ENCODE results near the gene LZTFL1. TPM values are rescaled to one million over a fixed set of nuclear protein-coding genes. Genes with fewer than 3 reads are reported as not detected.

Gene LZTFL1
- total and polyA plus RNA-seq, 2 experiments from 2014 or later: 14.3 to 25.1 TPM

DNA sequence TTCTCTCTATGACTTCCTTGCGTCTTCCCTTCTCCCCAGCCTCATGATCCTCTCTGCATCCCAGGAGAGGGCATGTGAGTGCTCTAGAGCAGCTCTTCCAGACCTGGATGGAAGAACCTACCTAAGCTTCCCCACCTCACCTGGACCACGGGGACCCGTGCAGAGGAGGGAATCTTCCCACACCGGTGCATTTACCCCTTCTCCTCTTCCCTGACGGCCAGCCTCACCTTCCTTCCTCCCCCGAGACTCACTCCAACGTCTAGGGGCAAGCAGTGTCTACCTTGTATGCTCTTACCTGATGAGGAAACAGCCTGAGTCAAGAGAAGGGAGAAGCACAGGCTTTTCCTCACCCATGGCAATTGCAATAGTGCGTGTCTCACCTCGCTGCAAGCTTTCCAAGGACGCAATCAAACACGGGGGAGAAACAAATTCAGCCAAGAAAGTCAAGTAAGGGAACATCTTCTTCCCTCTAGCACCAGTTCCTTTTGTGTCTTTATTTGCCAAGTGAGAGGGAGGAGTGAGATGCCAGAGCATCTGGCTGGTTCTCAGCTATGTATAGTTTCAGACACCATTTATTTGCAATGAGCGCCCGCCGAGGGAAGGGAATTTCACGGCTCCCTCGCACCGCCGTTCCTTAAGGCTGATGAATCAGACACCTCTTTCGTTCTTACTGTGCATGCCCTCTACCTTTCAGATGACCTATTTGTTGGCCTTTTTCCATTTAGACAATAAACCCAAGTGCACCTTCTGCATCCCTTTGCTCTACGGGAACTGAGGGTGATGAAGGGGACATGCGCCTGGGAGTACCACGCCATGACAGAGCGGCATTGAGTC is 42.7 kb upstream of the LZTFL1 start:
- no peaks in the 10 kb centered on the region for H3K4me1 ChIP-seq (ENCODE audit: insufficient read depth)
- no peaks in the 10 kb centered on the region for H3K9me3 ChIP-seq (ENCODE audit: low read depth)
- no peaks in the 10 kb centered on the region for H3K36me3 ChIP-seq (replicated peaks; ENCODE audit: insufficient read depth, low read depth)
- DNase-seq (ENCODE audit: low spot score): no peak
- no peaks in the 10 kb centered on the region for H4K20me1 ChIP-seq (ENCODE audit: insufficient read depth, poor library complexity, severe bottlenecking)
- no peak overlapping the region for H2AFZ ChIP-seq
- no peaks in the 10 kb centered on the region for H3K9me2 ChIP-seq (replicated peaks; ENCODE audit: insufficient read depth)
- no peaks in the 10 kb centered on the region for H3K79me2 ChIP-seq
- no peak overlapping the region for H3K4me2 ChIP-seq
- H3K4me3 ChIP-seq: no peak overlapping the region
- WGBS (ENCODE audit: low lambda C conversion rate, missing lambda C conversion rate): 87% methylated on average over 23 of the region's 23 CpGs
- TF ChIP-seq, protein P1, sequence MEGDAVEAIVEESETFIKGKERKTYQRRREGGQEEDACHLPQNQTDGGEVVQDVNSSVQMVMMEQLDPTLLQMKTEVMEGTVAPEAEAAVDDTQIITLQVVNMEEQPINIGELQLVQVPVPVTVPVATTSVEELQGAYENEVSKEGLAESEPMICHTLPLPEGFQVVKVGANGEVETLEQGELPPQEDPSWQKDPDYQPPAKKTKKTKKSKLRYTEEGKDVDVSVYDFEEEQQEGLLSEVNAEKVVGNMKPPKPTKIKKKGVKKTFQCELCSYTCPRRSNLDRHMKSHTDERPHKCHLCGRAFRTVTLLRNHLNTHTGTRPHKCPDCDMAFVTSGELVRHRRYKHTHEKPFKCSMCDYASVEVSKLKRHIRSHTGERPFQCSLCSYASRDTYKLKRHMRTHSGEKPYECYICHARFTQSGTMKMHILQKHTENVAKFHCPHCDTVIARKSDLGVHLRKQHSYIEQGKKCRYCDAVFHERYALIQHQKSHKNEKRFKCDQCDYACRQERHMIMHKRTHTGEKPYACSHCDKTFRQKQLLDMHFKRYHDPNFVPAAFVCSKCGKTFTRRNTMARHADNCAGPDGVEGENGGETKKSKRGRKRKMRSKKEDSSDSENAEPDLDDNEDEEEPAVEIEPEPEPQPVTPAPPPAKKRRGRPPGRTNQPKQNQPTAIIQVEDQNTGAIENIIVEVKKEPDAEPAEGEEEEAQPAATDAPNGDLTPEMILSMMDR (IDR thresholded peaks at IDR 0.05; ENCODE audit: poor library complexity): no peak
- TF ChIP-seq EZH2phosphoT487 (IDR thresholded peaks at IDR 0.05; ENCODE audit: low read depth, severe bottlenecking, unreplicated experiment): no peak
- no peak for TF ChIP-seq EZH2 (IDR thresholded peaks at IDR 0.05; ENCODE audit: borderline replicate concordance)
- no peak overlapping the region for H3K27ac ChIP-seq
- no peaks in the 10 kb centered on the region for H3K27me3 ChIP-seq

DNA sequence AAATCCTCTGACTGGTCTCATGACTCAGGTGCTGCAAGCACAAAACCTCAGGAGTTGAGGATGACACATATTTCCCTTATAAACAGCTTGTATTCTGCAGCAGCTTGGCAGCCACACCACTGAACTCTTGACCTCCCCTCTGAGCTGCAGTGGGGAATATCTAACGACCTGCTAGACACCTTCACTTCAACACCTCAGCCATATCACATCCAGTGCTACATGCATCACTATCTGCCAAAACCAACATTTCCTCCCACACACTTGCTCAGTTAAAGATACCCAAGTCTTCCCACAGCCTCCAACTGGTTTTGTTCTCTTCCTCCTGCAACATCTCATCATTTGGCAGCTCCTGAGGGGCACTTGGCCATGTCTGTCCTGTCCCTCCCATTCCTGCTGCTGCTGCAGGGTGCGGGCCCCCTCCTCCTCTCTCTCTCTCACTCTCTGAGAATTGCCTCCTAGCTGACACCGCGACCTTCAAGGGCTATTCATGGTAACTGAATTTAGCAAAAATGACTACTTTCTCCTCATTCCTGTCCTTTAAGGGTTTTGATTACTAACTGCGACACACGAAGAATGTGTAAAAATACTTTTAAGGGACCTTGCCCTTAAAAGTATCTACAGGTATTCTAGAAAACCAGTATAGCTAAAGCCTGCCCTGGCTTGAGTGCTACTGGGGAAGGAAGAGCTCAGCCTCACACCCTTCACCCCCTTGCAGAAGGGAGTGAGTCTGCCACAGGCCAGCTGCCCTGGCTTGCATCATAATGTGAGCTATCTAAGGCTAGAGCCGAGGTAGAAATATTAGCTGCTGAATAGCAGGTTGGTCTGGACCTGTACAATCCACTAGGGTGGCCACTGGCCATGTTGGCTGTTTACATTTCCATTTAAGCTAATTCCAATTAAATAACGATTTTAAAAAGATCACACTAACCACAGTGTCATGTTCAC is 39.4 kb upstream of the LZTFL1 start:
- no peaks in the 10 kb centered on the region for H3K4me1 ChIP-seq (ENCODE audit: insufficient read depth)

DNA sequence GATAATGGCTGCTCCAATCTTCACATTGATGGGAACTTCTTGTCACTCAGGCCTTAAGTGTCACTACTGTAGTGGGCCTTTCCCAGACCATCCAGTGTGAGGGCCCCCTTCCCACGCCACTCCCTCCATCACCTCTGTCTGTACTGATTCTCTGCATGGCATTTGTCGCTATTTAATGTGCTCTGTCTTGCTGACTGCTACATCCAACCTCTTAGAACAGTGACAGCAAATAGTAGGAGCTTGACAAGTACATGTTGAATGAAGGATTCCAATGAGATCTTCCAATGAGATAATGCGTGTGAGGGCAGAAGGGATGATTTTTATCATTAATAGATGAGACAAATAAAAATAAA is 38.8 kb upstream of the LZTFL1 start:
- Histone ChIP-seq H3K4me3 (no peak overlapping the region), H2AFZ (no peak overlapping the region), H3K79me2 (no peaks in the 10 kb centered on the region), H3K9me3 (ENCODE audit: low read depth) (no peaks in the 10 kb centered on the region), H3K27ac (no peak overlapping the region), H4K20me1 (ENCODE audit: insufficient read depth, poor library complexity, severe bottlenecking) (no peaks in the 10 kb centered on the region), H3K27me3 (no peaks in the 10 kb centered on the region), H3K4me2 (no peak overlapping the region), H3K36me3 (replicated peaks; ENCODE audit: insufficient read depth, low read depth) (no peaks in the 10 kb centered on the region), H3K9me2 (replicated peaks; ENCODE audit: insufficient read depth) (no peaks in the 10 kb centered on the region), H3K4me1 (ENCODE audit: insufficient read depth) (no peaks in the 10 kb centered on the region)
- TF ChIP-seq, protein P1 (IDR thresholded peaks at IDR 0.05; ENCODE audit: poor library complexity): no peak
- TF ChIP-seq EZH2phosphoT487 (IDR thresholded peaks at IDR 0.05; ENCODE audit: low read depth, severe bottlenecking, unreplicated experiment): no peak
- TF ChIP-seq EZH2 (IDR thresholded peaks at IDR 0.05; ENCODE audit: borderline replicate concordance): no peak
- no peak for DNase-seq (ENCODE audit: low spot score)
- WGBS (ENCODE audit: low lambda C conversion rate, missing lambda C conversion rate): 81% methylated on average over 3 of the region's 3 CpGs

More for the DNA sequence above, 39.4 kb upstream of the LZTFL1 start:
- 72% methylated on average over 8 of the region's 8 CpGs for WGBS (ENCODE audit: low lambda C conversion rate, missing lambda C conversion rate)
- H3K4me3 ChIP-seq: no peak overlapping the region
- DNase-seq (ENCODE audit: low spot score): no peak
- no peaks in the 10 kb centered on the region for H3K9me3 ChIP-seq (ENCODE audit: low read depth)
- H3K79me2 ChIP-seq: no peaks in the 10 kb centered on the region
- H2AFZ ChIP-seq: no peak overlapping the region
- no peaks in the 10 kb centered on the region for H4K20me1 ChIP-seq (ENCODE audit: insufficient read depth, poor library complexity, severe bottlenecking)
- no peak overlapping the region for H3K27ac ChIP-seq
- TF ChIP-seq, protein P1 (IDR thresholded peaks at IDR 0.05; ENCODE audit: poor library complexity): no peak
- TF ChIP-seq EZH2phosphoT487 (IDR thresholded peaks at IDR 0.05; ENCODE audit: low read depth, severe bottlenecking, unreplicated experiment) (no peak), EZH2 (IDR thresholded peaks at IDR 0.05; ENCODE audit: borderline replicate concordance) (no peak)
- no peaks in the 10 kb centered on the region for H3K27me3 ChIP-seq
- no peak overlapping the region for H3K4me2 ChIP-seq
- H3K9me2 ChIP-seq (replicated peaks; ENCODE audit: insufficient read depth): no peaks in the 10 kb centered on the region
- no peaks in the 10 kb centered on the region for H3K36me3 ChIP-seq (replicated peaks; ENCODE audit: insufficient read depth, low read depth)
